Upper lobe of left lung (tissue), 4 donors: ENCODE data around the gene GBX2.

Experiments
- EP300 ChIP-seq, 4 donors: sonication (generic); formaldehyde crosslinking; IDR thresholded peaks; one replicate each; pipeline ENCODE4 v1.5.1; 2017; ENCODE audit warnings: antibody characterized with exemption in 4 of 4, control low read depth in 2 of 4
- POLR2A ChIP-seq, 4 donors: fragments of 450-650 bp; IDR thresholded peaks; one replicate each; pipeline ENCODE4 v1.5.1; 2016 to 2017; ENCODE audit warnings: antibody characterized with exemption in 4 of 4, mild to moderate bottlenecking in 2 of 4
- POLR2AphosphoS5 ChIP-seq, 2 donors: sonication (generic); formaldehyde crosslinking; IDR thresholded peaks; one replicate each; pipeline ENCODE4 v1.5.1; 2017; ENCODE audit warnings: antibody characterized with exemption in 2 of 2
- TF ChIP-seq, protein P1 (sequence below), 6 experiments: fragments of 450-650 bp in 4 of 6; fragments of 200-600 bp in 2 of 6; sonication (generic) in 2 of 6; IDR thresholded peaks; one replicate each; pipeline ENCODE4 v1.5.1; 2016 to 2019; ENCODE audit warnings: antibody characterized with exemption in 6 of 6

- TF ChIP-seq, protein P1, sequence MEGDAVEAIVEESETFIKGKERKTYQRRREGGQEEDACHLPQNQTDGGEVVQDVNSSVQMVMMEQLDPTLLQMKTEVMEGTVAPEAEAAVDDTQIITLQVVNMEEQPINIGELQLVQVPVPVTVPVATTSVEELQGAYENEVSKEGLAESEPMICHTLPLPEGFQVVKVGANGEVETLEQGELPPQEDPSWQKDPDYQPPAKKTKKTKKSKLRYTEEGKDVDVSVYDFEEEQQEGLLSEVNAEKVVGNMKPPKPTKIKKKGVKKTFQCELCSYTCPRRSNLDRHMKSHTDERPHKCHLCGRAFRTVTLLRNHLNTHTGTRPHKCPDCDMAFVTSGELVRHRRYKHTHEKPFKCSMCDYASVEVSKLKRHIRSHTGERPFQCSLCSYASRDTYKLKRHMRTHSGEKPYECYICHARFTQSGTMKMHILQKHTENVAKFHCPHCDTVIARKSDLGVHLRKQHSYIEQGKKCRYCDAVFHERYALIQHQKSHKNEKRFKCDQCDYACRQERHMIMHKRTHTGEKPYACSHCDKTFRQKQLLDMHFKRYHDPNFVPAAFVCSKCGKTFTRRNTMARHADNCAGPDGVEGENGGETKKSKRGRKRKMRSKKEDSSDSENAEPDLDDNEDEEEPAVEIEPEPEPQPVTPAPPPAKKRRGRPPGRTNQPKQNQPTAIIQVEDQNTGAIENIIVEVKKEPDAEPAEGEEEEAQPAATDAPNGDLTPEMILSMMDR (IDR thresholded peaks at IDR 0.05), result no peak
- TF ChIP-seq POLR2AphosphoS5 (IDR thresholded peaks at IDR 0.05) (no peak), POLR2A (IDR thresholded peaks at IDR 0.05) (no peak), EP300 (IDR thresholded peaks at IDR 0.05) (no peak)
Measured at GRCh38 chr2:236172255-236173035, 4.3 kb upstream of the GBX2 start.
